ENCODE results near the gene EPHB4. TPM values are rescaled to one million over a fixed set of nuclear protein-coding genes. Genes with fewer than 3 reads are reported as not detected.

Gene EPHB4
- total and polyA plus RNA-seq, 2 of the 4 experiments (the other 2 are of a cell fraction): 34.5 to 36.4 TPM

DNA sequence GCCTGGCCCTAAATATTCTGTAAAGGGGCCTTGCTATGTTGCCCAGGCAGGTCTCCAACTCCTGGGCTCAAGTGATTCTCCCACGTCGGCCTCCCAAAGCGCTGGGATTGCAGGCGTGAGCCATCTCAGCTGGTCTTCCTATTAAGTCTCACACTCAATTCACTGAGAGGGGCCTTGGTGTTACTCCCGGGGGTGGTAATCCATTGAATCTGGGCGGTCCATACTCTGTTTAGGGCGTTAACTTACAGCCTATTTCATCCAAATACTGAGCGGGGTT lies 46.9 kb upstream of the EPHB4 start:
- peak overlapping the region; percentile 91 for H4K91ac ChIP-seq (ENCODE audit: insufficient read depth, low read depth, low read length)
- H3K14ac ChIP-seq (replicated peaks; ENCODE audit: low read depth, low read length): peak overlapping the region; percentile 97
- no TSS peak for BruUV-seq (replicated peaks)
- no peaks in the 10 kb centered on the region for H3K27me3 ChIP-seq (ENCODE audit: control insufficient read depth, insufficient read depth, low read length)
- peak overlapping the region; percentile 65 for H3K4me3 ChIP-seq (ENCODE audit: insufficient read depth, low read depth, low read length)
- H3K9ac ChIP-seq (ENCODE audit: low read depth, low read length): peak overlapping the region; percentile 97
- peak overlapping the region; percentile 98 for H2AFZ ChIP-seq (replicated peaks; ENCODE audit: low read length, poor library complexity)
- peak; percentile 1; the same call in 1 of the 2 replicates for ATAC-seq (ENCODE audit: low read depth)
- WGBS, 2 experiments (ENCODE audit: extremely low coverage in 2 of 2, insufficient read length in 1 of 2): no CpG with 5 or more reads among the region's 8 CpGs
- H3K36me3 ChIP-seq (ENCODE audit: control insufficient read depth, insufficient read depth, low read length): peaks cover 48% of the 10 kb centered on the region
- dilution Hi-C loops (cut with HindIII; ENCODE audit: low sequenced_read_pairs, unreplicated experiment): no loop called here
- H2BK5ac ChIP-seq (ENCODE audit: low read depth, low read length, poor library complexity, severe bottlenecking): peak overlapping the region; percentile 96
- H3K27ac ChIP-seq (ENCODE audit: insufficient read depth, low read length): peak overlapping the region; percentile 99
- H2AK9ac ChIP-seq (replicated peaks; ENCODE audit: low read depth, low read length, poor library complexity): peak overlapping the region; percentile 95
- H2AK5ac ChIP-seq (ENCODE audit: low read depth, low read length): peak overlapping the region; percentile 99
- H2BK20ac ChIP-seq (ENCODE audit: low read depth, low read length): no peak overlapping the region
- in situ Hi-C loops (cut with MboI; ENCODE audit: low sequenced_read_pairs): loop anchor here (25.0 kb wide), 2 partner anchors 287 to 412 kb away; partner anchors contain the start of genes FBXO24, LRCH4 and SPACDR
- H3K4me2 ChIP-seq (ENCODE audit: low read depth, low read length): peak overlapping the region; percentile 87
- peaks cover 34% of the 10 kb centered on the region for H4K20me1 ChIP-seq (ENCODE audit: insufficient read depth, low read length)
- CTCF ChIA-PET: no interaction called here
- peaks cover 9% of the 10 kb centered on the region for H3K4me1 ChIP-seq (ENCODE audit: control insufficient read depth, insufficient read depth, low read length)
- no peak for DNase-seq
- peak overlapping the region; percentile 45; the same call in 1 of the 2 replicates for H2BK120ac ChIP-seq (ENCODE audit: low read depth, low read length)
- H4K8ac ChIP-seq (ENCODE audit: low read depth in 2 of 2, low read length in 2 of 2): peak overlapping the region; percentile 97 to 99
- no peaks in the 10 kb centered on the region for H3K9me3 ChIP-seq (ENCODE audit: control insufficient read depth, insufficient read depth, low read length)
- H3K23ac ChIP-seq (ENCODE audit: low read depth, low read length): peak overlapping the region; percentile 92
- no peak overlapping the region; the same call in 1 of the 2 replicates for H3K18ac ChIP-seq (ENCODE audit: low read depth, low read length)
- H4K5ac ChIP-seq (ENCODE audit: low read depth, low read length): peak overlapping the region; percentile 97
- intact Hi-C loops (cut with micrococcal nuclease): no loop called here
- peak overlapping the region; percentile 93 for H3K4ac ChIP-seq (ENCODE audit: low read depth, low read length)
- peaks cover 11 to 44% of the 10 kb centered on the region in 2 experiments for H3K79me1 ChIP-seq (ENCODE audit: low read depth in 1 of 2, low read length in 2 of 2)
- no peak overlapping the region for H2BK15ac ChIP-seq (ENCODE audit: low read depth, low read length)
- POLR2A ChIA-PET (ENCODE audit: unreplicated experiment): no interaction called here
- peaks cover 5% of the 10 kb centered on the region; the same call in 1 of the 2 replicates for H3K9me1 ChIP-seq (ENCODE audit: insufficient read depth, low read length)
- peak overlapping the region; percentile 72; the same call in 1 of the 2 replicates for H3K56ac ChIP-seq (ENCODE audit: extremely low read depth, insufficient read depth, low read length)
- TF ChIP-seq BHLHE40 (IDR thresholded peaks at IDR 0.05; ENCODE audit: low read depth, low read length): no peak
- TF ChIP-seq POLR2A (IDR thresholded peaks at IDR 0.05; ENCODE audit: low read depth, low read length): no peak
- TF ChIP-seq, protein P1, sequence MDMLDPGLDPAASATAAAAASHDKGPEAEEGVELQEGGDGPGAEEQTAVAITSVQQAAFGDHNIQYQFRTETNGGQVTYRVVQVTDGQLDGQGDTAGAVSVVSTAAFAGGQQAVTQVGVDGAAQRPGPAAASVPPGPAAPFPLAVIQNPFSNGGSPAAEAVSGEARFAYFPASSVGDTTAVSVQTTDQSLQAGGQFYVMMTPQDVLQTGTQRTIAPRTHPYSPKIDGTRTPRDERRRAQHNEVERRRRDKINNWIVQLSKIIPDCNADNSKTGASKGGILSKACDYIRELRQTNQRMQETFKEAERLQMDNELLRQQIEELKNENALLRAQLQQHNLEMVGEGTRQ (IDR thresholded peaks at IDR 0.05; ENCODE audit: low read depth, low read length): no peak
- no peak for TF ChIP-seq CHD1 (IDR thresholded peaks at IDR 0.05; ENCODE audit: low read depth, low read length)
- TF ChIP-seq SMC3 (IDR thresholded peaks at IDR 0.05; ENCODE audit: low read depth, low read length): no peak

All from IMR-90 (cell line).